Measurements from ENCODE around the gene PSMD11. TPM values are rescaled to one million over a fixed set of nuclear protein-coding genes. Genes with fewer than 3 reads are reported as not detected.
"Not testable (repeated sequence)": the region's sequence is repeated elsewhere in the genome, so short reads cannot be mapped to it uniquely, and the experiment has no call there.

Gene PSMD11
- total RNA-seq = 81.6 and 85.0 TPM in 2 replicates
- long read RNA-seq, full-length matches to known transcripts = 802 of 830 reads
- long read RNA-seq, partial matches to known transcripts = 4 of 830 reads
- long read RNA-seq, other reads (novel, unspliced or antisense) = 24 of 830 reads

GRCh38 chr17:32444301-32445073 is at the start of gene PSMD11:
TSS of gene PSMD11 (plus strand) at chr17:32444510. CDS start at chr17:32444524, 14 bp downstream.
- H3K27ac Mint-ChIP-seq (ENCODE audit: unreplicated experiment) = peak within 1 kb of the TSS; percentile 85
- H3K4me3 Mint-ChIP-seq (ENCODE audit: unreplicated experiment) = peak within 1 kb of the TSS; percentile 88
- TF ChIP-seq CTCF (IDR thresholded peaks at IDR 0.05) = peak; percentile 96
- DNase-seq (ENCODE audit: extremely low spot score, unreplicated experiment) = peak; percentile 99
- peaks cover 11% of the 10 kb centered on the region for H3K36me3 Mint-ChIP-seq (ENCODE audit: unreplicated experiment)
- H3K4me1 Mint-ChIP-seq (ENCODE audit: unreplicated experiment) = peaks cover 25% of the 10 kb centered on the region
- peaks cover 11% of the 10 kb centered on the region for H3K27me3 Mint-ChIP-seq (ENCODE audit: unreplicated experiment)
- H3K9me3 Mint-ChIP-seq (ENCODE audit: unreplicated experiment) = no peaks in the 10 kb centered on the region

GRCh38 chr17:32396343-32396742 is 48.0 kb upstream of the PSMD11 start:
- peaks cover 8% of the 10 kb centered on the region for H3K36me3 Mint-ChIP-seq (ENCODE audit: unreplicated experiment)
- H3K4me1 Mint-ChIP-seq (ENCODE audit: unreplicated experiment) = no peaks in the 10 kb centered on the region
- H3K4me3 Mint-ChIP-seq (ENCODE audit: unreplicated experiment) = no peak overlapping the region
- H3K27me3 Mint-ChIP-seq (ENCODE audit: unreplicated experiment) = no peaks in the 10 kb centered on the region
- no peak overlapping the region for H3K27ac Mint-ChIP-seq (ENCODE audit: unreplicated experiment)
- DNase-seq (ENCODE audit: extremely low spot score, unreplicated experiment) = no peak
- no peaks in the 10 kb centered on the region for H3K9me3 Mint-ChIP-seq (ENCODE audit: unreplicated experiment)
- TF ChIP-seq CTCF (IDR thresholded peaks at IDR 0.05) = no peak

- TF ChIP-seq CTCF (IDR thresholded peaks at IDR 0.05) = no peak
- Mint-ChIP-seq H3K4me3 (ENCODE audit: unreplicated experiment) (no peak overlapping the region), H3K36me3 (ENCODE audit: unreplicated experiment) (peaks cover 4% of the 10 kb centered on the region), H3K9me3 (ENCODE audit: unreplicated experiment) (no peaks in the 10 kb centered on the region), H3K27me3 (ENCODE audit: unreplicated experiment) (no peaks in the 10 kb centered on the region), H3K27ac (ENCODE audit: unreplicated experiment) (no peak overlapping the region), H3K4me1 (ENCODE audit: unreplicated experiment) (no peaks in the 10 kb centered on the region)
- DNase-seq (ENCODE audit: extremely low spot score, unreplicated experiment) = no peak
These were observed 45.4 kb upstream of the PSMD11 start for GRCh38 chr17:32398946-32399345.

GRCh38 chr17:32410085-32410484 is 34.2 kb upstream of the PSMD11 start:
- not testable (repeated sequence) for H3K4me3 Mint-ChIP-seq (ENCODE audit: unreplicated experiment); H3K36me3 Mint-ChIP-seq (ENCODE audit: unreplicated experiment); H3K4me1 Mint-ChIP-seq (ENCODE audit: unreplicated experiment); H3K27me3 Mint-ChIP-seq (ENCODE audit: unreplicated experiment); H3K9me3 Mint-ChIP-seq (ENCODE audit: unreplicated experiment); DNase-seq (ENCODE audit: extremely low spot score, unreplicated experiment); H3K27ac Mint-ChIP-seq (ENCODE audit: unreplicated experiment)

- H3K4me3 Mint-ChIP-seq (ENCODE audit: unreplicated experiment) = no peak overlapping the region
- no peak for DNase-seq (ENCODE audit: extremely low spot score, unreplicated experiment)
- no peak overlapping the region for H3K27ac Mint-ChIP-seq (ENCODE audit: unreplicated experiment)
These were observed 17.4 kb upstream of the PSMD11 start for GRCh38 chr17:32426894-32427293.

More at GRCh38 chr17:32426894-32427293, 17.4 kb upstream of the PSMD11 start:
- Mint-ChIP-seq H3K4me1 (ENCODE audit: unreplicated experiment) (no peaks in the 10 kb centered on the region), H3K9me3 (ENCODE audit: unreplicated experiment) (peaks cover 3% of the 10 kb centered on the region), H3K27me3 (ENCODE audit: unreplicated experiment) (no peaks in the 10 kb centered on the region), H3K36me3 (ENCODE audit: unreplicated experiment) (no peaks in the 10 kb centered on the region)
- no peak for TF ChIP-seq CTCF (IDR thresholded peaks at IDR 0.05)
